IMR-90 (cell line): ENCODE measurements around the gene OR2C3. TPM values are rescaled to one million over a fixed set of nuclear protein-coding genes. Genes with fewer than 3 reads are reported as not detected.

Experiments
- ATAC-seq: fragments of 200-7000 bp; cut with Tn5 transposase; 2 replicates; pipeline ENCODE4 v1.9.1; 2020; ENCODE audit warnings: low read depth, mild to moderate bottlenecking, moderate library complexity
- BruUV-seq: library from RNA; stranded (reverse); fragments of 400-500 nt; replicated peaks from 2 replicates; lab custom pipeline; 2021; lab: Mats Ljungman, UMichigan
- CTCF ChIA-PET: fragments of 300-600 bp; formaldehyde crosslinking; extraction: SDS; loops from one replicate; lab custom pipeline; 2021; ENCODE audit warnings: antibody characterized with exemption; lab: Yijun Ruan, JAX
- POLR2A ChIA-PET: fragments of 300-600 bp; sonication (Branson Sonifier 250); formaldehyde crosslinking; loops from one replicate; lab custom pipeline; 2022; ENCODE audit warnings: antibody characterized with exemption; ENCODE audit not compliant: unreplicated experiment; lab: Charles Lee
- DNase-seq: peaks from one replicate; pipeline ENCODE4 v3.0.0; 2013
- H2AFZ ChIP-seq: replicated peaks from 2 replicates; pipeline ENCODE3; 2013; ENCODE audit warnings: low read length, mild to moderate bottlenecking; ENCODE audit not compliant: poor library complexity
- H2AK5ac ChIP-seq: 2 replicates; pipeline ENCODE4 v1.6.1; 2013; ENCODE audit warnings: low read depth, low read length, inconsistent platforms
- H2AK9ac ChIP-seq: replicated peaks from 2 replicates; pipeline ENCODE3; 2013; ENCODE audit warnings: mild to moderate bottlenecking, low read depth, low read length, moderate library complexity; ENCODE audit not compliant: poor library complexity
- H2BK120ac ChIP-seq: 2 replicates; pipeline ENCODE4 v1.6.1; 2013; ENCODE audit warnings: low read depth, low read length, inconsistent platforms
- H2BK15ac ChIP-seq: 3 replicates; pipeline ENCODE4 v1.6.1; 2013; ENCODE audit warnings: low read depth, low read length, inconsistent platforms
- H2BK20ac ChIP-seq: 2 replicates; pipeline ENCODE4 v1.6.1; 2013; ENCODE audit warnings: low read depth, mild to moderate bottlenecking, inconsistent platforms, low read length, moderate library complexity
- H2BK5ac ChIP-seq: 2 replicates; pipeline ENCODE4 v1.6.1; 2013; ENCODE audit warnings: mild to moderate bottlenecking, low read depth, low read length, inconsistent platforms; ENCODE audit not compliant: poor library complexity, severe bottlenecking
- H3K14ac ChIP-seq: replicated peaks from 2 replicates; pipeline ENCODE4 v1.6.1; 2013; ENCODE audit warnings: low read depth, low read length, inconsistent platforms
- H3K18ac ChIP-seq: 2 replicates; pipeline ENCODE4 v1.6.1; 2013; ENCODE audit warnings: low read depth, low read length, control low read depth
- H3K23ac ChIP-seq: 2 replicates; pipeline ENCODE4 v1.6.1; 2013; ENCODE audit warnings: low read depth, low read length, inconsistent platforms
- H3K27ac ChIP-seq: 2 replicates; pipeline ENCODE4 v1.5.1; 2013; ENCODE audit warnings: mild to moderate bottlenecking, control low read depth, low read length; ENCODE audit not compliant: insufficient read depth
- H3K27me3 ChIP-seq: 2 replicates; pipeline ENCODE4 v1.6.1; 2013; ENCODE audit warnings: low read length; ENCODE audit not compliant: control insufficient read depth, insufficient read depth
- H3K36me3 ChIP-seq: 2 replicates; pipeline ENCODE4 v1.6.1; 2013; ENCODE audit warnings: low read length, mixed read lengths; ENCODE audit not compliant: control insufficient read depth, insufficient read depth
- H3K4ac ChIP-seq: 2 replicates; pipeline ENCODE4 v1.6.1; 2013; ENCODE audit warnings: low read depth, low read length, inconsistent platforms
- H3K4me1 ChIP-seq: 2 replicates; pipeline ENCODE4 v1.6.1; 2013; ENCODE audit warnings: low read length, mixed read lengths; ENCODE audit not compliant: control insufficient read depth, insufficient read depth
- H3K4me2 ChIP-seq: 2 replicates; pipeline ENCODE4 v1.6.1; 2013; ENCODE audit warnings: low read depth, mild to moderate bottlenecking, control low read depth, low read length, moderate library complexity
- H3K4me3 ChIP-seq: 2 replicates; pipeline ENCODE4 v1.5.1; 2013; ENCODE audit warnings: low read depth, mild to moderate bottlenecking, control low read depth, low read length, moderate library complexity; ENCODE audit not compliant: insufficient read depth
- H3K56ac ChIP-seq: 2 replicates; pipeline ENCODE4 v1.6.1; 2013; ENCODE audit warnings: low read length, inconsistent platforms; ENCODE audit not compliant: insufficient read depth; ENCODE audit errors: extremely low read depth
- H3K79me1 ChIP-seq, 2 experiments: 2 replicates each; pipeline ENCODE4 v1.6.1; 2013; ENCODE audit warnings: low read length in 2 of 2, inconsistent platforms in 1 of 2, low read depth in 1 of 2
- H3K9ac ChIP-seq: 2 replicates; pipeline ENCODE4 v1.6.1; 2013; ENCODE audit warnings: low read depth, low read length, control low read depth
- H3K9me1 ChIP-seq: 2 replicates; pipeline ENCODE4 v1.6.1; 2013; ENCODE audit warnings: low read length, inconsistent platforms; ENCODE audit not compliant: insufficient read depth
- H3K9me3 ChIP-seq: 2 replicates; pipeline ENCODE4 v1.6.1; 2013; ENCODE audit warnings: low read length; ENCODE audit not compliant: control insufficient read depth, insufficient read depth
- H4K20me1 ChIP-seq: 2 replicates; pipeline ENCODE4 v1.6.1; 2013; ENCODE audit warnings: low read length, inconsistent platforms; ENCODE audit not compliant: insufficient read depth
- H4K5ac ChIP-seq: 2 replicates; pipeline ENCODE4 v1.6.1; 2013; ENCODE audit warnings: mild to moderate bottlenecking, low read depth, low read length, control low read depth
- H4K8ac ChIP-seq, 2 experiments: 2 replicates each; pipeline ENCODE4 v1.6.1; 2013; ENCODE audit warnings: low read depth in 2 of 2, low read length in 2 of 2, control low read depth in 1 of 2, inconsistent platforms in 1 of 2
- H4K91ac ChIP-seq: 2 replicates; pipeline ENCODE4 v1.6.1; 2013; ENCODE audit warnings: low read depth, low read length, inconsistent platforms; ENCODE audit not compliant: insufficient read depth
- CTCF ChIP-seq: conservative IDR thresholded peaks from 2 replicates; pipeline ENCODE4 v1.5.1; 2012; ENCODE audit warnings: mild to moderate bottlenecking, low read depth, low read length, improper control_type of control experiment
- MXI1 ChIP-seq: IDR thresholded peaks from 2 replicates; pipeline ENCODE4 v1.6.1; 2012; ENCODE audit warnings: low read depth, mild to moderate bottlenecking, low read length, moderate library complexity, borderline replicate concordance
- NFE2L2 ChIP-seq: fragments of 150-350 bp; IDR thresholded peaks from 2 replicates; pipeline ENCODE4 v1.6.1; 2016; ENCODE audit warnings: low read depth, mild to moderate bottlenecking, low read length
- POLR2A ChIP-seq: IDR thresholded peaks from 2 replicates; pipeline ENCODE4 v1.6.1; 2012; ENCODE audit warnings: mild to moderate bottlenecking, low read depth, low read length
- RAD21 ChIP-seq: IDR thresholded peaks from 2 replicates; pipeline ENCODE4 v1.6.1; 2012; ENCODE audit warnings: low read length, improper control_type of control experiment
- WGBS, 2 experiments: methylation state at CpG; one replicate each; pipeline versions ENCODE4 v1.1.5 to v1.1.7; 2013; ENCODE audit warnings: missing lambda C conversion rate in 2 of 2; ENCODE audit not compliant: insufficient read length in 1 of 2; ENCODE audit errors: extremely low coverage in 2 of 2; 5-methylcytosine and 5-hydroxymethylcytosine counted together
- dilution Hi-C: fragments of 300-500 bp; cut with HindIII; formaldehyde crosslinking; loops from one replicate; pipeline ENCODE4 v1.14.3; 2018; ENCODE audit warnings: low sequenced_read_pairs; ENCODE audit not compliant: unreplicated experiment
- in situ Hi-C: fragments of 300-500 bp; cut with MboI; formaldehyde crosslinking; loops from 3 replicates; pipeline ENCODE4 v1.14.3; 2019; ENCODE audit warnings: low sequenced_read_pairs, inconsistent platforms, mixed read lengths
- intact Hi-C: fragments of 100-400 bp; cut with micrococcal nuclease; formaldehyde crosslinking; loops from 2 replicates; pipeline ENCODE4 v1.10.0; 2022
- polyA plus RNA-seq, 3 experiments: library from polyadenylated mRNA; depleted of rRNA; stranded (reverse); fragments of >200 nt; gene quantifications; 2 replicates each; pipeline ENCODE4 v1.2.3, GENCODE V29; 2012; ENCODE audit warnings: low replicate concordance in 1 of 3
- total RNA-seq: library from RNA; depleted of rRNA; stranded (reverse); fragments of >200 nt; gene quantifications from 2 replicates; pipeline ENCODE4 v1.2.3, GENCODE V29; 2012

The OR2C3 gene
- total and polyA plus RNA-seq, 2 of the 4 experiments (the other 2 are of a cell fraction), result not detected

- Histone ChIP-seq H4K8ac (no peak overlapping the region), H2BK5ac (no peak overlapping the region), H3K9me1 (no peaks in the 10 kb centered on the region), H3K56ac (no peak overlapping the region), H4K91ac (no peak overlapping the region), H4K5ac (no peak overlapping the region), H2BK20ac (no peak overlapping the region), H3K14ac (no peak overlapping the region), H2AFZ (no peak overlapping the region), H3K4me1 (no peaks in the 10 kb centered on the region), H3K4me2 (no peak overlapping the region), H3K9me3 (peaks cover 16% of the 10 kb centered on the region), H3K79me1 (no peaks in the 10 kb centered on the region), H3K18ac (no peak overlapping the region), H3K27me3 (no peaks in the 10 kb centered on the region), H3K27ac (no peak overlapping the region), H2BK15ac (no peak overlapping the region), H2AK5ac (no peak overlapping the region), H2AK9ac (no peak overlapping the region), H3K23ac (no peak overlapping the region), H3K4ac (no peak overlapping the region), H3K9ac (no peak overlapping the region), H3K4me3 (no peak overlapping the region), H3K36me3 (no peaks in the 10 kb centered on the region), H2BK120ac (no peak overlapping the region), H4K20me1 (no peaks in the 10 kb centered on the region)
- intact Hi-C loops (no loop called here), dilution Hi-C loops (no loop called here), in situ Hi-C loops (no loop called here)
- no TSS peak for BruUV-seq
- DNase-seq (no peak), ATAC-seq (no peak)
- POLR2A ChIA-PET, result no interaction called here
- no CpG with 5 or more reads among the region's 2 CpGs for WGBS, 2 experiments
- TF ChIP-seq CTCF (no peak), MXI1 (no peak), NFE2L2 (no peak), RAD21 (no peak), POLR2A (no peak)
- CTCF ChIA-PET, result no interaction called here
Measured at GRCh38 chr1:247494767-247495166, 41.5 kb downstream of the OR2C3 start.
